Measurements from ENCODE around the gene DOCK10.

Gene DOCK10

DNA sequence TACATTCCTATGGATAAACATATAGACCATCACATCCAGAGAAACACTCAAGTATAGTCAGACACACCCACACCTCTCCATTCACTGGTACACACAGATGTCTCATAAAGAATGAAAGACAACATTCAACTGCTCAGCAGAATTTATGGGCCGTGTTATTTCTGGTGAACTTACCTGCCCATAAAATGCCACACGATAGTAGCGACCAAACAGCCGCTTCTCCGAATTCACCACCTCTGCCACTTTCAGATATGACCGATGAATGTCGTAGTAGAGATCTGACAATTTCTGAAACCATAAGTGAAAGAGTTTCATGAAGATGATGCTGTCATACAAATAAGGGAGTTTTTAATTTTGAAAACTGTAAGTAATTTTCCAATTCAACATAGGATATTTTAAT, 255.4 kb downstream of the DOCK10 start:
- Histone ChIP-seq H3K4me3 (ENCODE audit: low read length) (no peak overlapping the region), H2AFZ (ENCODE audit: low read depth, low read length) (no peak overlapping the region), H3K4me1 (ENCODE audit: insufficient read depth, low read length) (peaks cover 3% of the 10 kb centered on the region), H3K27me3 (ENCODE audit: insufficient read depth, low read length) (no peaks in the 10 kb centered on the region), H3K9me3 (ENCODE audit: low read length) (no peaks in the 10 kb centered on the region), H3K36me3 (ENCODE audit: insufficient read depth, low read length) (no peaks in the 10 kb centered on the region)

DNA sequence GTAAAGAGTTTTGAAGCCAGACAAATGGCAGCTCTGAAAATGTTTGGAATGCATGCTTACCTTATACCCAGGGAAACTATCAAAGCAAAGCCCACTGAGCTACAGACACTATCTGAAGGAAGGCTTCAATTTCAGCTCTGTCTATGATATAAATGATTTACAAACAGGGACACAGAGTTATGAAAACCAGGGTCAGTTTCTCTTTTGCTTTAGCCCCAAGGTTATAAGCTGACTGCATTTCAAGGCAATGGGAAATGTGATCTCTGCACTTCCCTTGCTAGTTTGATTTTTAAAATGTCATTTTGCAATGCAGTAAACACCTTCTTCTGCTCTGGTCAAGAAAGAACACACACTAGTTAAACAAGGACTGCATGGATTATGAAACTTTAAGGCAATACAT, 260.9 kb downstream of the DOCK10 start:
- no peaks in the 10 kb centered on the region for H3K9me3 ChIP-seq (ENCODE audit: low read length)
- peaks cover 25% of the 10 kb centered on the region for H3K4me1 ChIP-seq (ENCODE audit: insufficient read depth, low read length)
- no peaks in the 10 kb centered on the region for H3K36me3 ChIP-seq (ENCODE audit: insufficient read depth, low read length)
- no peak overlapping the region for H3K4me3 ChIP-seq (ENCODE audit: low read length)
- H3K27me3 ChIP-seq (ENCODE audit: insufficient read depth, low read length): no peaks in the 10 kb centered on the region
- H2AFZ ChIP-seq (ENCODE audit: low read depth, low read length): no peak overlapping the region

DNA sequence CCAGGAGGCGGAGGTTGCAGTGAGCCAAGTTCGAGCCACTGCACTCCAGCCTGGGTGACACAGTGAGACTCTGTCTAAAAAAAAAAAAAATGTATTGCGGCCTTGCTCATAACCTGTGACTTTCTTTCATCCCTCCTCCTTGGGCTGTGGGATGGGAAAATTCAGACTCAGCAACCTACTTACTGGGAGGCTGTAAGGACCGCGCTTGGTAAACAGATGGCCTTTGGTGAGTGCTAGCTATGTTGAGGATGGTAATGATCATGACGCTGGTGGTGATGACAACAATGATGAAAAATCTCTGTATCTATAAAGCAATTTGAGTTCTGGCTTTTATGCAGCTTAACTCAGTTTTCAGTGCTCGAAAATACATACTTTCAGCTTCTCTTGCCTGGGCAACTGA, 261.4 kb downstream of the DOCK10 start:
- H3K4me3 ChIP-seq (ENCODE audit: low read length): no peak overlapping the region
- no peaks in the 10 kb centered on the region for H3K36me3 ChIP-seq (ENCODE audit: insufficient read depth, low read length)
- H3K4me1 ChIP-seq (ENCODE audit: insufficient read depth, low read length): peaks cover 25% of the 10 kb centered on the region
- H2AFZ ChIP-seq (ENCODE audit: low read depth, low read length): no peak overlapping the region
- H3K27me3 ChIP-seq (ENCODE audit: insufficient read depth, low read length): no peaks in the 10 kb centered on the region
- H3K9me3 ChIP-seq (ENCODE audit: low read length): no peaks in the 10 kb centered on the region

DNA sequence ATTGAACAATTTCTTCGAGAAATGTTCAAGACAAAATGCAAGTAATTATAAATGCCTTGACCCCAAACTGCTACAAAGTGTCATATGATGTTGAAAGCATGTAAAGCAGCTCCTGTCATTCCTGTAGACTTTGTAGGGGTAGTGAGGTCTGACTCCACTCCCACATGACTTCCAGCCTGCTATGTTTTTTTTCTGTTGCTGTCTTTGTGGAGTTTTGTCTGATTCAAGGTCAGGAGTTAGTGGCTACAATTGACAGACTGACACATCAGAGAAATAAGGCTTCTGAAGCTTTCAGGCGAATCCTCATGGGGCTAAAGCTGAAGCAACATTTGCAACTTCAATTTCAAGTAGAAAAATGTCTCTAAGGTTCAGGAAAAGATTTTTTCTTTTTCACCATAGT, 262.2 kb downstream of the DOCK10 start:
- Histone ChIP-seq H3K27me3 (ENCODE audit: insufficient read depth, low read length) (no peaks in the 10 kb centered on the region), H3K4me3 (ENCODE audit: low read length) (no peak overlapping the region), H3K9me3 (ENCODE audit: low read length) (no peaks in the 10 kb centered on the region), H3K36me3 (ENCODE audit: insufficient read depth, low read length) (no peaks in the 10 kb centered on the region), H3K4me1 (ENCODE audit: insufficient read depth, low read length) (peaks cover 25% of the 10 kb centered on the region), H2AFZ (ENCODE audit: low read depth, low read length) (no peak overlapping the region)

DNA sequence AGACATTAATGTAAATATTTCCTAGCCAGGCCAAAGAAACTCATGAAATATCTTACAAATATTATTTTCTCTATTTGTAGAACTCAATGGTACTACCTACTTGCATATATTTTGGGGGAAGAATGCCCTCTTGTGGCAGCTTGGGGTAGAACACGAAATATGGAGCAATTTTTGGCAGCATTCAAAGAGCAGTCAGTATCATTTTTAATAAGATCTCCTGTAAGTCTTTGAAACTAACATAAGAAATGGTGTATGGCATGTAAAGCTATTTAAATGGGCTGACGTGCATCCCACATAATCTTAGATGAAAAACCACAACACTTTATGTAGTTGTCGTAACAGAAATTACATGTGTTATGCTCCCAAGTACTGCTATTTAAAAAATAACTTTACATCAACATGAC, 263.8 kb downstream of the DOCK10 start:
- peaks cover 25% of the 10 kb centered on the region for H3K4me1 ChIP-seq (ENCODE audit: insufficient read depth, low read length)
- no peak overlapping the region for H3K4me3 ChIP-seq (ENCODE audit: low read length)
- H3K27me3 ChIP-seq (ENCODE audit: insufficient read depth, low read length): no peaks in the 10 kb centered on the region
- no peaks in the 10 kb centered on the region for H3K9me3 ChIP-seq (ENCODE audit: low read length)
- no peak overlapping the region for H2AFZ ChIP-seq (ENCODE audit: low read depth, low read length)
- no peaks in the 10 kb centered on the region for H3K36me3 ChIP-seq (ENCODE audit: insufficient read depth, low read length)

DNA sequence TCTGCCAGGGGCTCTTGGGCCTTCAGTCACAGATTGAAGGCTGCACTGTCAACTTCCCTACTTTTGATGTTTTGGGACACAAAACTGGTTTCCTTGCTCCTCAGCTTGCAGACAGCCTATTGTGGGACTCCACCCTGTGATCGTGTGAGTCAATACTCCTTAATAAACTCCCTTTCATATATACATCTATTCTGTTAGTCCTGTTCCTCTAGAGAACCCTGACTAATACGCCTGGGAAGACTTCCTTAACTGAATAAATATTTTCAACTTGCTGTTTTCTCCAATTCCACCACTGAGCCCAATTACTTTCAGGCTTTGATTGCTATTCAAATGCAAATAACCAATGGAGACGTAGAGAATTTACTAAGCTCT, 264.7 kb downstream of the DOCK10 start:
- Histone ChIP-seq H3K9me3 (ENCODE audit: low read length) (no peaks in the 10 kb centered on the region), H3K27me3 (ENCODE audit: insufficient read depth, low read length) (no peaks in the 10 kb centered on the region), H3K4me1 (ENCODE audit: insufficient read depth, low read length) (peaks cover 25% of the 10 kb centered on the region), H3K36me3 (ENCODE audit: insufficient read depth, low read length) (no peaks in the 10 kb centered on the region), H2AFZ (ENCODE audit: low read depth, low read length) (no peak overlapping the region), H3K4me3 (ENCODE audit: low read length) (no peak overlapping the region)

DNA sequence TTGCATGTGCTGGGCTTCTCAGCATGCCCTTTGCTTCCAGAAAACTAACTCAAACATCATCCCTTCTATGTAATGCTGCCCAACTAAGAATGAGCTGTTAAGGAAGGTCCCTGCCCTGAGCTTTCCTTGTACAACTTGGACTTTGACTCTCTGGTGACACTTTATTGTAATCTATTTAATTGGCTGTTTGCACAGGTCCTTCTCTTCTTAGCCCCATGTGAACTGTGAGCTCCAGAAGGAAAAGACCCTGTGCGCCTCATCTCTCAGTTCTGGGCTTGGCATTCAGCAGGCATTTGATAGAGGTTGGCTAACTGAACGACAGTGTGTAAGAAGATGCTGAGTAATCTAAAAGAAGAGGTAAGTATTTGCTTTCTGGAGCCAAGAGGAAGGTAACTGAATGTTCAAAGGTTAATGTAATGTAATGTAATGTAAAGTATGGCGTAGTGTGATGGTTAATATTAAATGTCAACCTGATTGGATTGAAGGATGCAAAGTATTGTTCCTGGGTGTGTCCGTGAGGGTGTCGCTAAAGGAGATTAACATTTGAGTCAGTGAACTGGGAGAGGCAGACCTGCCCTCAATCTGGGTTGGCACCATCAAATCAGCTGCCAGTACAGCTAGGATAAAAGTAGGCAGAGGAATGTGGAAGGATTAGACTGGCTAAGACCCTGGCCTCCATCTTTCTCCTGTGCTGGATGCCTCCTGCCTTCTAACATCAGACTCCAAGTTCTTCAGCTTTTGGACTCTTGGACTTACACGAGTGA, 265.3 kb downstream of the DOCK10 start:
- H3K4me1 ChIP-seq (ENCODE audit: insufficient read depth, low read length): peaks cover 23% of the 10 kb centered on the region
- no peaks in the 10 kb centered on the region for H3K27me3 ChIP-seq (ENCODE audit: insufficient read depth, low read length)
- H3K9me3 ChIP-seq (ENCODE audit: low read length): no peaks in the 10 kb centered on the region
- H3K4me3 ChIP-seq (ENCODE audit: low read length): no peak overlapping the region
- no peaks in the 10 kb centered on the region for H3K36me3 ChIP-seq (ENCODE audit: insufficient read depth, low read length)
- H2AFZ ChIP-seq (ENCODE audit: low read depth, low read length): no peak overlapping the region

DNA sequence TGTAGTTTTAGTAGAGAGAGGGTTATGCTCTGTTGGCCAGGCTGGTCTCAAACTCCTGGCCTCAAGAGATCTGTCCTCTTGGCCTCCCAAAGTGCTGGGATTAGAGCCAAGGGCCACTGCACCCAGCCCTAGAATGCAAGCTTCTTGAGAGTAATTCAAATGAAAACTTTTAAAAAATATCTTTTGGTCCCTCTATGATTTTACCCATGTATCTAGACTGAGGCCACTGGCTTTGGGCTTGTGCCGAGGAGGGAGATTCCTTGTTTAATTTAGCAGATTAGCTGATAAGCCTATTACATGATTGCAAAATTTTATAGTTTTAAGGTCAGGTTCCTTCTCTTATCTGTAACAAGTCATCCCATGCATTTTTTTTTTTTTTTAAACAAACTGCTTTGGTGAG, 266.6 kb downstream of the DOCK10 start:
- Histone ChIP-seq H3K4me3 (ENCODE audit: low read length) (no peak overlapping the region), H3K27me3 (ENCODE audit: insufficient read depth, low read length) (no peaks in the 10 kb centered on the region), H2AFZ (ENCODE audit: low read depth, low read length) (no peak overlapping the region), H3K9me3 (ENCODE audit: low read length) (no peaks in the 10 kb centered on the region), H3K36me3 (ENCODE audit: insufficient read depth, low read length) (peaks cover under 1% of the 10 kb centered on the region), H3K4me1 (ENCODE audit: insufficient read depth, low read length) (peaks cover 11% of the 10 kb centered on the region)

DNA sequence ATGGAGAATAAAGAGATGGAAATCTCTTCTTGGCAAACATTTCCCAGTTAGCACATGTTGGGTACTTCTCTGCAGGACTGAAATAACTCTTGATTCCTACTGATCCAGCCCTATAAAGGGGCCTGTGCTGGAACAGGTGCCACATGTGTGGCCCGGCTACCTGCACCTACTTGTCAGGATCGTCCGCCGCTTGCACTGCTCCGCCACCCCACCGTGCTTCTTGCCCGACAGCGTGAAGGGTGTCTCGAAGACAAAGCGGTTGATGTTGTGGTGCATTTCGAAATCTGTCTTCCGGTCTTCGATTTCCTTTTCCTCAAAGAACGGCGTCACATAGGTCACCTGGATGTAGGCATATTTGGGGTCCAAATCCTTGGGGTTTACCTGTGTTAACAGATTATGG, 267.5 kb downstream of the DOCK10 start:
- Histone ChIP-seq H3K4me1 (ENCODE audit: insufficient read depth, low read length) (peaks cover 2% of the 10 kb centered on the region), H3K27me3 (ENCODE audit: insufficient read depth, low read length) (no peaks in the 10 kb centered on the region), H3K9me3 (ENCODE audit: low read length) (peaks cover 4% of the 10 kb centered on the region), H2AFZ (ENCODE audit: low read depth, low read length) (no peak overlapping the region), H3K36me3 (ENCODE audit: insufficient read depth, low read length) (peaks cover 6% of the 10 kb centered on the region), H3K4me3 (ENCODE audit: low read length) (no peak overlapping the region)

DNA sequence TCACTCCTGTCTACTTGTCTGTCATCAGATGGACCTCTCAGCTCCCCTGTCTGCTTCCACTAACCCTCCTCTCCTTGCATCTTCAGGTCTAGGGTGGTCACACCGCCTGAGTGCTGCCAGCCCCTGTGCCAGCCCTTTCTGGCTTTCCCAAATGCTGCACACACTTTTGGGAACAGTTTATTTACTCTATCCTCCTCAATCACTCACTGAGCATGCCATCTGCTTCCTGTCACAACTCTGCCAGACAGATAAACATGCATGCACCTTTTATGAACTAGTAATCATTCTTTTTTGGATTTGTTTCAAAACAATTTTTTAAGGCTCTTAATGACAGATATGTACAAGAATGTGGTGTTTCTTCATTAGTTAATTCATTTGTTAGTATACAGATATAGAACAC, 269.8 kb downstream of the DOCK10 start:
- Histone ChIP-seq H3K9me3 (ENCODE audit: low read length) (peaks cover 4% of the 10 kb centered on the region), H3K4me3 (ENCODE audit: low read length) (no peak overlapping the region), H2AFZ (ENCODE audit: low read depth, low read length) (no peak overlapping the region), H3K36me3 (ENCODE audit: insufficient read depth, low read length) (peaks cover 6% of the 10 kb centered on the region), H3K4me1 (ENCODE audit: insufficient read depth, low read length) (no peaks in the 10 kb centered on the region), H3K27me3 (ENCODE audit: insufficient read depth, low read length) (no peaks in the 10 kb centered on the region)

DNA sequence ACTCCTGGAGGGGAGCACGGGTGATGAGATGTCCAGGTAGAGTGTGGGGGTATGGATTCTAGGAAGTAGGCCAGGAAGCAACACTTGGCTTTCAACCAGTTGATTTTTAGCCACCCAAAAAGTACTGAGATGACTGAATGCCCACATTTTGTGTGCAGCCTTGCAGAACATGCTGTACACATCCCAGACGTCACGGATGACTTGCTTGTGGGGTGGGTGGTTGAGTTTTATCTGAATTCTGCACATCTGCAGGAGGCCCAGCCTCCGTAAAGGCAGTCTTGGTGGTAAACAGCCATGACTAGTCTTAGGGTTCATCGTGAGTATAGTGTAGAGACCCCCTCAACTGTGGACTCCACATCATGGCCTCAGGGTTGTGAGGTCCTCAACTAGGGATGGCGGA, 272.8 kb downstream of the DOCK10 start:
- H3K4me3 ChIP-seq (ENCODE audit: low read length): no peak overlapping the region
- no peaks in the 10 kb centered on the region for H3K27me3 ChIP-seq (ENCODE audit: insufficient read depth, low read length)
- H3K36me3 ChIP-seq (ENCODE audit: insufficient read depth, low read length): peaks cover 9% of the 10 kb centered on the region
- H2AFZ ChIP-seq (ENCODE audit: low read depth, low read length): no peak overlapping the region
- no peaks in the 10 kb centered on the region for H3K4me1 ChIP-seq (ENCODE audit: insufficient read depth, low read length)
- H3K9me3 ChIP-seq (ENCODE audit: low read length): peaks cover 4% of the 10 kb centered on the region

DNA sequence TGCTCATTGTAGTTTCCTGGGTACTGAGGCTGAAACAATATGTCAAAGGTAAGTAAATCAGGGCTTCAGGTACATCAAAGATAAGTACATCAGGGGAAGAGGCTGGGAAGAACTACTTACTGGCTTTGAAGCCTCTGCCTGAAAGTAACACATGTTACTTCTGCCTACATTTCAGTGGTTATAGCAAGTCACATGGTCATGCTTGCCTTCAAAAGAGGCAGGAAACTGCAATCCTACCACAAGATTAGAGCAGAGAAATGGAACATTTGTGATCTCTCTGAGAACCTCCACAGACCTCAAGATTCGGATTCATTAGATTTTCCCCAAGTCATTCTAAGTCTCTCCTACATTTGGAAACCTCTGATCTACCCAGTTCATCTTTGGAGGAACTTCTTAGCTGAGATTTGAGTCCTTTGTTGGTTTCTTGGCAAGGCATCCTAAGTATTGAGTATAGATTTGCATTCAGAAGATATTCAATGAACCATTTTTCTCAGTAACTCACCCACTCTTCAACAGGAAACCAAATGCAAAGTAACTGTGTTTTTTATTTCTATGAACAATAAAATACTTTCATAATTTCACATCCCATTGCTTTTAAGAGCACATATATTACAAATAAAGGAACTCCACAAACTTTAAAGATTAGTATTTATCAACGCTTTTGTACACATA, 277.6 kb downstream of the DOCK10 start:
- Histone ChIP-seq H3K4me1 (ENCODE audit: insufficient read depth, low read length) (no peaks in the 10 kb centered on the region), H3K4me3 (ENCODE audit: low read length) (no peak overlapping the region), H3K27me3 (ENCODE audit: insufficient read depth, low read length) (no peaks in the 10 kb centered on the region), H3K36me3 (ENCODE audit: insufficient read depth, low read length) (peaks cover 5% of the 10 kb centered on the region), H3K9me3 (ENCODE audit: low read length) (no peaks in the 10 kb centered on the region), H2AFZ (ENCODE audit: low read depth, low read length) (no peak overlapping the region)

DNA sequence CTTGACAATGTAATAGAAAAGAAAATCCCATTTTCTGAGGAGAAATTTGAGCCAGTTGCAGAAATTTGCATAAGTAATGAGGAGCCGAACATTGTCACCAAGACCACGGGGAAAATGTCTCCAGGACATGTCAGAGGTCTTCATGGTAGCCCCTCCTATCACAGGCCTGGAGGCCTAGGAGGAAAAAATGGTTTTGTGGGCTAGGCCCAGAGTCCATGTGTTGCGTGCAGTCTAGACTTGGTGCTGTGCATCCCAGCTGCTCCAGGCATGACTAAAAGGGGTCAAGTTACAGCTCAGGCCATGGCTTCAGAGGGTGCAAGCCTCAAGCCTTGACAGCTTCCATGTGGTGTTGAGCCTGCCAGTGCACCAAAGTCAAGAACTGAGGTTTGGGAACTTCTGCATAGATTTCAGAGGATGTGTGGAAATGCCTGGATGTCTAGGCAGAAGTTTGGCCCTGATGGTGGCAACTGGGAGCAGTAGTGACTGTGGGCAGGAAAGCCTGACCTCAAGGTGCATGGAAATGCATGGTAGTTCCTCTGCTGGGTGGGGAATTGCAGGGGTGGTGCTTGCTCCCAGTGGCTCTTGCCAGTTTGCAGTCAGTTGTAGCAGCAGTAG, 284.2 kb downstream of the DOCK10 start:
- H3K9me3 ChIP-seq (ENCODE audit: low read length): peaks cover 12% of the 10 kb centered on the region
- H3K4me3 ChIP-seq (ENCODE audit: low read length): no peak overlapping the region
- H2AFZ ChIP-seq (ENCODE audit: low read depth, low read length): no peak overlapping the region
- H3K4me1 ChIP-seq (ENCODE audit: insufficient read depth, low read length): no peaks in the 10 kb centered on the region
- no peaks in the 10 kb centered on the region for H3K36me3 ChIP-seq (ENCODE audit: insufficient read depth, low read length)
- H3K27me3 ChIP-seq (ENCODE audit: insufficient read depth, low read length): no peaks in the 10 kb centered on the region

All from neuron (in vitro differentiated cells).